ENCODE data around the gene NOS1AP.
"Not testable (repeated sequence)": the region's sequence is repeated elsewhere in the genome, so short reads cannot be mapped to it uniquely, and the experiment has no call there.

Gene NOS1AP

GRCh38 chr1:162069334-162070093 lies at the start of gene NOS1AP:
Gene NOS1AP, plus strand, starts transcription at chr1:162069691. Its CDS starts 487 bp downstream, at chr1:162070178.
- DNase-seq (ENCODE audit: low read depth), result peak; percentile 82

GRCh38 chr1:162020150-162020549 lies 49.3 kb upstream of the NOS1AP start:
- DNase-seq (ENCODE audit: low read depth), result no peak

GRCh38 chr1:162021124-162021523 lies 48.4 kb upstream of the NOS1AP start:
- no peak for DNase-seq (ENCODE audit: low read depth)

GRCh38 chr1:162022626-162023025 lies 46.9 kb upstream of the NOS1AP start:
- no peak for DNase-seq (ENCODE audit: low read depth)

GRCh38 chr1:162023181-162023546 lies 46.3 kb upstream of the NOS1AP start:
- DNase-seq (ENCODE audit: low read depth), result no peak

GRCh38 chr1:162023547-162024501 lies 45.7 kb upstream of the NOS1AP start, which contains the start of gene OLFML2B:
Gene OLFML2B, minus strand, starts transcription at chr1:162023869. Its CDS starts 439 bp downstream, at chr1:162023430.
- peak; percentile 44 for DNase-seq (ENCODE audit: low read depth)

- no peak for DNase-seq (ENCODE audit: low read depth)
Measured at GRCh38 chr1:162025541-162025940, 44.0 kb upstream of the NOS1AP start.

GRCh38 chr1:162026881-162027280 lies 42.6 kb upstream of the NOS1AP start:
- no peak for DNase-seq (ENCODE audit: low read depth)

GRCh38 chr1:162028726-162029125 lies 40.8 kb upstream of the NOS1AP start:
- DNase-seq (ENCODE audit: low read depth), result no peak

- DNase-seq (ENCODE audit: low read depth), result no peak
Measured at GRCh38 chr1:162029157-162029556, 40.3 kb upstream of the NOS1AP start.

GRCh38 chr1:162030759-162031280 lies 38.7 kb upstream of the NOS1AP start:
- no peak for DNase-seq (ENCODE audit: low read depth)

GRCh38 chr1:162033428-162033827 lies 36.1 kb upstream of the NOS1AP start:
- DNase-seq (ENCODE audit: low read depth), result no peak

- peak; percentile 7 for DNase-seq (ENCODE audit: low read depth)
Measured at GRCh38 chr1:162035241-162035640, 34.2 kb upstream of the NOS1AP start.

- DNase-seq (ENCODE audit: low read depth), result no peak
Measured at GRCh38 chr1:162036163-162036562, 33.3 kb upstream of the NOS1AP start.

GRCh38 chr1:162038624-162039023 lies 30.9 kb upstream of the NOS1AP start:
- no peak for DNase-seq (ENCODE audit: low read depth)

GRCh38 chr1:162040001-162040400 lies 29.5 kb upstream of the NOS1AP start:
- no peak for DNase-seq (ENCODE audit: low read depth)

GRCh38 chr1:162040657-162041056 lies 28.8 kb upstream of the NOS1AP start:
- no peak for DNase-seq (ENCODE audit: low read depth)

- no peak for DNase-seq (ENCODE audit: low read depth)
Measured at GRCh38 chr1:162042361-162042760, 27.1 kb upstream of the NOS1AP start.

GRCh38 chr1:162046921-162047320 lies 22.6 kb upstream of the NOS1AP start:
- no peak for DNase-seq (ENCODE audit: low read depth)

GRCh38 chr1:162053949-162054348 lies 15.5 kb upstream of the NOS1AP start:
- DNase-seq (ENCODE audit: low read depth), result not testable (repeated sequence)

GRCh38 chr1:162055062-162055461 lies 14.4 kb upstream of the NOS1AP start:
- no peak for DNase-seq (ENCODE audit: low read depth)

- peak; percentile 31 for DNase-seq (ENCODE audit: low read depth)
Measured at GRCh38 chr1:162056043-162056442, 13.4 kb upstream of the NOS1AP start.

- no peak for DNase-seq (ENCODE audit: low read depth)
Measured at GRCh38 chr1:162056579-162056978, 12.9 kb upstream of the NOS1AP start.

Data from activated T-cell treated with anti-CD3 and anti-CD28 coated beads for 48 hours (primary cell).